ENCODE measurements around the gene SPIRE2.

SPIRE2 gene

GRCh38 chr16:89893642-89894548, 65.6 kb downstream of the SPIRE2 start:
- no peak overlapping the region for H3K4me3 ChIP-seq (ENCODE audit: low read depth, low read length)
- no peak for TF ChIP-seq CTCF (IDR thresholded peaks at IDR 0.05; ENCODE audit: low read depth, low read length)

DNA sequence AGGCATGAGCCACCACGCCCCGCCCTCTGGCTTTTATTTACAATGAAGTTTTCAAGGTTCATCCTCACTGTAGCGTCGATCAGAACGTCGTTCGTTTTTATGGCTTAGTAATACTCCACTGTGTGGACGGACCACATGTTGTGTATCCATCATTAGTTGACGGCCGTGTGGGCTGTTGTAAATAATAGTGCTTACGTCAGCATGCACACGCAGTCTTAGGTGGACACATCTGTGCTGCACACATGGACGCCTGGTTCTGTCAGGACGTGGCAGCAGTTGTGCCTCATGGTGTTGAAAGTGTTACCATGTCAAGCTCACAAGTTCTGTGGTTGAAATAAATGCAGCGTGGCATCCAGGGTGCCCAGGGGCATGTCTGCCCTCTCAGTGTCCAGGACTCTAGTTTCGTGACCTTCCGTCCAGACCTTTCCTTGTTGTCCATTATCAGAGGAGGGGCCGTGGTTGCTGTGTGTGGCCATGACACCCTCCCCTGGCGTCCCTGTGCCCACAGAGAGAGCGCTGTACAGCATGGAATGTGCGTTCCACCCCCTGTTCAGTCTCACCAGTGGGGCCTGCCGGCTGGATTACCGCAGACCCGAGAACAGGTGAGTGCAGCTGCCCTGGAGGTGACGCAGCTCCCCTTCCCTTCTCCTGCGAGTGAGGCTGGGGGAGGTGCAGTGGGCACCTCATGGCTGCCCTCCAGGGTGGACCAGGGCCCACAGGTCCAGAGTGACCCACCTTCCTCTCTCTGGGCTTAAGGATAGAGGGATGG, 67.4 kb downstream of the SPIRE2 start:
- TF ChIP-seq CTCF (IDR thresholded peaks at IDR 0.05; ENCODE audit: low read depth, low read length), result no peak
- no peak overlapping the region for H3K4me3 ChIP-seq (ENCODE audit: low read depth, low read length)

GRCh38 chr16:89897204-89897603, 68.9 kb downstream of the SPIRE2 start:
- no peak for TF ChIP-seq CTCF (IDR thresholded peaks at IDR 0.05; ENCODE audit: low read depth, low read length)

GRCh38 chr16:89898201-89898967, 70.1 kb downstream of the SPIRE2 start:
- TF ChIP-seq CTCF (IDR thresholded peaks at IDR 0.05; ENCODE audit: low read depth, low read length), result no peak
- H3K4me3 ChIP-seq (ENCODE audit: low read depth, low read length), result no peak overlapping the region

More at GRCh38 chr16:89897204-89897603, 68.9 kb downstream of the SPIRE2 start:
- no peak overlapping the region for H3K4me3 ChIP-seq (ENCODE audit: low read depth, low read length)

DNA sequence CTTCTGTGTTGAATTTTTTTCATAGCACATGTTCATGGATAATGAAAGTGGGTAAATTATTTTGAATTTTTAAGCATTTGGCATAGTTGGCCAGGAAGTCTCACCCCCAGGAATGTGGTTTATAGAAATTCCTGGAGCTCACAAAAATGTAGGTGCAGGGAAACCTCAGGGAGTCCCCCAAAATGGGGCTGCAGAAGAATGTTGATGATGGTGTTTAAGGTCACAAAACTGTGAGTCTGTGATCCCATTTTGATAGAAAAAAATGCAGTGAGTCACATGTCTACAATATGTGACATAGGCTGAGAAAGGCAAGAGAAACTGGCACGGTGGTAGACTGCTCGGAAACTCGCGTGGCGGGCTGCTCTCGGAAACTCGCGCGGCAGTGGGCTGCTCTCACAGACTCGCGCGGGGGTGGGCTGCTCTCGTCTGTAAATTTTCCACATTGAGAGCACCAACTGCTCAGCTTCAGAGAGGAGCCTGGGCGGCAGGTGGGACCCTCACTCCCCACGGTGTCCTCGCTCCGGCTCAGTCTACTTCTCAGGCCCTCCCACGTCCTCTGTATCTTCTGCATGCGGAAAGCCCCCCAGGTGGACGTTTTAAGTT, 71.7 kb downstream of the SPIRE2 start:
- no peak overlapping the region for H3K4me3 ChIP-seq (ENCODE audit: low read depth, low read length)
- TF ChIP-seq CTCF (IDR thresholded peaks at IDR 0.05; ENCODE audit: low read depth, low read length), result no peak

DNA sequence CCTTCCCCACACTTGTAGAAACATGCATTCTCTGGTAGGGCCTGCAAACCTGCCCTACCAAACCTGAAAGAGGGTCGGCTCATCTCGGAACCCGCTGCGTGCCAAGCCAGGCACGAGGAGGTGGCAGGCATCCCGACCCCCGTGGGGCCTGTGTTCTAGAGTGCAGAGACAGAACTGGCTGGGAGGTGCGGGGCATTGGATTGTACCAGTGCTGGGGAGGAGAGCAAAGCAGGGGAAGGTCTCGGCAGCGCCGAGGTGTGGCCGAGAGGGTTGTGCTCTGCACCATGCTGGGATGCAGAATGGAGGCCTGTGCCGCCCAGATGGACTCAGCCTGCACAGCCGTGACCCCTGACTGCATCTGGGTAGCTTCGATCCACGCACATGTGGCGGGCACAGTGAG, 72.6 kb downstream of the SPIRE2 start:
- TF ChIP-seq CTCF (IDR thresholded peaks at IDR 0.05; ENCODE audit: low read depth, low read length), result no peak
- H3K4me3 ChIP-seq (ENCODE audit: low read depth, low read length), result no peak overlapping the region
